SW 1271 (cell line): Measurements from ENCODE around the gene FRMD4A.

ENCODE experiments used
- DNase-seq, 2 experiments: peaks; one replicate each; lab custom pipeline; 2025; lab: John Stamatoyannopoulos, UW

The FRMD4A gene

DNA sequence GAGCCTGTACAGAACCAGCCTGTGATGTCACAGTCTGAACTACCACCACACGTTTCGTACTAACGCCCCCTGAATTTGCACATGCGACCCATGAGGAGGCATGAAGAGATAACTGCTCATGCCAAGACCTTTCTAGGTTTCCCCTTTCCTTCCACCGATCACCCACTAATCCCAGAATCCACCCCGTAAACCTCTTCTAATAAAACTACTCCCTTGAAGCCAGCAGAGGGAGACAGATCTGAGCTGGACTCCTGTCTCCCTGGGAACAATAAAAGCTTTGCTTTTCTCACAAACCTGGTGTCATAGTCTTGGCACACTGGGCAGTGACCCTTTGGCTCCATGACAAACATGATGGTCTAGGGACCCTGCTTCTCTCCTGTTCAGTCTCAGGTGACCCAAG is 144.5 kb downstream of the FRMD4A start:
- no peak for DNase-seq

GRCh38 chr10:14185316-14186045 is 145.2 kb downstream of the FRMD4A start:
- DNase-seq: no peak

DNA sequence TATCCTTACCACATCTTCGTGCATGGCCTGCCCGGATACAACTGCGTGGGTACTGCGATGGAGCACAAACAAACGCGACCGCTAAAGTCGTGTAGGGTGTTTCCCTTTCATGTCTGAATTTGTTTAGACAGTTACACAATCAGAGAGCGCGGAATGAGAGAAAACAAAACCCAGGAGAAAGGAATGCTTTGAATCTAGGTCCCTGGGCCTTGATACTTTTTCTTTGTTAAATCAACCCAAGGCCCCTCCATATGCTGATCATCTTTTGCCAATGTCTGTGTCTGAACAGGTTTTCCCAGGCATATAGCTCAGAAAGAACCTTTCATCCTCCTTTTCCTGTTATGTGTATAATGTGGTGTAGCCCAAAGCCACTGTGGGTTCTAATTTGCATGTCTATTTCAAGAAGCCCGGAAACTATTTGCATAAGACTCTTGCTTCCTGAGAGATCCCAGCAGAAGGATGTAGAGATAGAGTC is 145.8 kb downstream of the FRMD4A start:
- no peak for DNase-seq

DNA sequence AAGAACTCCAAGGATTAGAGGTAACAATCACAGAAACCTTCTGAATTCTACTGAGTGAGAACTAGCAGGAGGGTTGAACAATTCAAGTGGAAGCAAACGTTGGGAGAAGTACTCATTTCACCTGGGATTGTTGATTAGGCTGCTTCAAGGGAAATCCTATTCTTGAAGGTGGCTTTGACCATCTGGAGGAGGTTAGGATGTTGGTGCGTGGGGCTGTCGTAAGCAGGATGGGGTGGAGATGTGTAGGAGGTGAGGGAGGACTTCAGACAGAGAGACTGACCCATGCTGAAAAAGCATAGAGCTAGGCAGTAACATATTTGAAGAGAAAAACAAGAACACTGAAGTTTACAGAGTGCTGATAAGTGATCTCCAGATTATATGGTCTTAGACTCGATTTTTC is 147.9 kb downstream of the FRMD4A start:
- no peak for DNase-seq

DNA sequence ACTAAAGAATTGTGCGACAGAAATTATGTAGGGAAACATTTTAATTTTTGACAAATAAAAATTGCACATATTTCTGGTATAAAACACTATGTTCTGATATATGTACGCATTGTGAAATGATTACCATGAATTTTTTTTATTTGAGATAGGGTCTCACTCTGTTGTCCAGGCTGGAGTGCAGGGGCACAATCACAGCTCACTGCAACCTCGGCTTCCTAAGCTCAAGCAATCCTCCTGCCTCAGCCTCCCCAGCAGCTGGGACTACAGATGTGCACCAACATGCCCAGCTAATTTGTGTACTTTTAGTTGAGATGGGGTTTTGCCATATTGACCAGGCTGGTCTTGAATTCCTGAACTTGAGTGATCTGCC is 149.2 kb downstream of the FRMD4A start:
- DNase-seq: no peak

DNA sequence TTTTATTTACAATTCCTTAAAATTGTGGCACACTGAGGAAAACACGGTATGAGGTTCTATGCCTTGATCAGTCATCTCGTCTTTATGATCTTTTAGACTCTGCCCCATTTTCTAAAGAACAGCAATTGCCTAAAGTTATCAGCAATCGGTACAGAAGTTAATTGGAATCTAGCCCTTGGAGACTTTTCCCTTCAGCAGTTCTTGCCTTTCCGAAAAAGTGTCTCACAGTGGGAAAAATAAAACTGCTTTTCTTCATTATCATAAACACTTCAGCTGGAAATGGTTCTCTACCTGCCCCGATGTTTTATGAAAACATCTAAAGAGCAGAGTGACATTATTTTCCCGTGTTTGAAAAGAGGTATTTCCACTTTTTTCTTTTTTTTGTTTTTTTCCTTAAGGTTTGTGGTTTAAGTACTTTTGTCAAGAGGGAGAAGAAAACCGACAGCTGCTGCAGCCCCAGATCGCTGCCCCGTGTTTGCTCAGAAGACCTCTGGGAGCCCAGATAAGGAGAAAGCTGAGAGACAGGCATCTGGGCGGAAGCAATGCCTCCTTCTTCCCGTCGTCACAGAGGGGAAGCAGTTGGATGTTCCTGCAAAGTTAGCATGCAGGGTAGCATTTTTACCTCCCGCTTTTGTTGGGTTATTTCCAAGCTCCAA is 149.7 kb downstream of the FRMD4A start:
- no peak for DNase-seq

GRCh38 chr10:14179251-14179650 is 151.5 kb downstream of the FRMD4A start:
- DNase-seq: no peak

- DNase-seq: no peak
Observed at GRCh38 chr10:14173706-14174594, 156.8 kb downstream of the FRMD4A start.

GRCh38 chr10:14173391-14173705 is 157.4 kb downstream of the FRMD4A start:
- DNase-seq: no peak

DNA sequence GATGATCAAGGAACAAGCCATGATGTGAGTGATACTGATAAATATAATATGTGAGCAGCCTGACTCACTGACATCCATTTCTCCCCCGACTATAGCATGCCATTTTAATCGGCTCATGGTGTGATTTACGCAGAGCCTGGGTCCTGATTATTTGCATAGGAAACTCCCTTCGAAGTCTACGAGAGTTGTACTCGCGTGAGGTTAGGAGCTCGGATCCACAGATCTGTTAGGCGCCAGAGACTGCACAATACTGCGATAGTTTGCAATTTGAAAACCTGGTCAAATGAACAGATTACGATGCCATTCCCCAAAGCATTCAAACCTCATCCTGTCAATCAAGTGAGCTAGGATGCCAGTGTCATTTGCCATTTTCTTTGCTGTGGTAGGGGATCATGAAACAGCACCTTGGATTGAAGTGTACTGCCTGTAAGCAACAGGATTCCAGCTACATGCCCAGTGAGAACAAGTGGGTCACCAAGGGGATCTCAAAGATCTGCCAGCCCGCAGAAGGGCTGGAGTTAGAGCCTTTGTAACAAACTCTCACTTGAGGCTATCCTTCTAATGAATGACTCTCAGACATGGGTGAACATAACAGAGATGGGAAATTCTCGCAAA is 158.3 kb downstream of the FRMD4A start:
- no peak for DNase-seq

DNA sequence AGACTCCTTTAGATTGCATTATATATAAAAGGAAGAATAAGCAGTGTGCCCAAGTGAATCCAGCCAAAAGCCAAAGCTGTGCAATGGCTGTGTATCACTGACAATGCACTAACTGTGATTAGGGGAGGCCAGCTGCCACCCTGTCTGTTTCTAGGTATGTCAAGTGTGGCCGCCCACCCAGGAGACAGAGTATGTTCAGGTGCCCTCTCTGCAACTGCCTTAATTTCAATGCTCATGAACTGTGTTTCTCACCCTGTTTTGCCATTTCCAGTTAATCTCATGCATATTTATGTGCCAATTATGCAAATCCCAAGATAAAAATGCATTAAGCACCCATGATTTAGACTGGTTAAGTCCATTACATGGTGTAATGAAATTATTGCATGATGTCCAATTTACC is 159.4 kb downstream of the FRMD4A start:
- DNase-seq: no peak

DNA sequence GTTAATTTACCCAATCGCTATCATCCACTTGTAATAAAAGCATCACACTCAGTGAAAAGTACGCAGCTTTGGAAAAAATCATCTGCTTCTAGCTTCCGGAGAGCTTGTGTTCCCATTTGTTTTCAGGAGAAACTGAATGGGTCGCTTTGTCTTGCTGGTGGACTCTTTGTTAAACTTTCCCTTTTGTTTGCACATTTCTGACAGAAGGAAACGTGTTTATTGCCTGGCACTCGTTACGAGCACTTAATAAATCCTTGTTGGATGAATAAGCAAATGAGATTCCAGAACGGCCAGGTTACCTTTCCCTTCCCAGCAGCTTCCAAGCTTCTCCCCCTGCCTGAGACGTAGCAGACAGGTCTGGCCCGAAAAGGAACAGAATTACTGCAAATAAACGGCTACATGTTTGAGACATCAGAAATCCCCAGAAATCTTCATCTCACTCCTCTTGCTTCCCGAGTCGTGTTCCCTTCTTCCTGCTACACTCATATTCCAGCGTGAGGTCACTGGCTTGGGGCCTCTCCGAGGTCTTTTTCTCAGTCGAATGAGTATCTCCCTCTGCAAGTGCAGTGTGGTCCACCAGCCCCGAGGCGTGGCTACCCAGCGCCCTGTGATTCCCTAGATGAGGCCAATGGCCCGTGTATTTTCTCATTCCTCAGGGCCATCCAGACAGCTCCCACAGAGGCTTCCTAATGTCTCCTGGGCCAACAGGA is 167.2 kb downstream of the FRMD4A start:
- no peak for DNase-seq

- DNase-seq: no peak
Observed at GRCh38 chr10:14162629-14163344, 167.9 kb downstream of the FRMD4A start.

- no peak for DNase-seq
Observed at GRCh38 chr10:14162061-14162460, 168.7 kb downstream of the FRMD4A start.

GRCh38 chr10:14160299-14160698 is 170.4 kb downstream of the FRMD4A start:
- DNase-seq: no peak

- DNase-seq: no peak
Observed at GRCh38 chr10:14158575-14158974, 172.1 kb downstream of the FRMD4A start.

DNA sequence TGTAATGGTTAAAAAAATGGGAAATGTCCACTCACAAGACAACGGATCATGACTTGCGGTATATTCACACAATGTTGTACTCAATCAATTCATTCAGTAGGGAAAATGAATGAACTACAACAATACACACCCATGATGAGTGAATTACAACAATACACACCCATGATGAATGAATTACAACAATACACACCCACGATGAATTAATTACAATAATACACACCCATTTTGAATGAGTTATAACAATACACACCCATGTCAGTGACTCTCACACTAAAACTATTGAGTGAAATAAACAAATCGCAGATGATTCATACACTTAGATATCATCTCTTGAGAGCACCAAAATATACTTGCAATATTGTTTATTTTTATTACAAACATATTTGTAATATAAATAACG is 174.6 kb downstream of the FRMD4A start:
- DNase-seq: no peak

GRCh38 chr10:14153570-14154055 is 177.1 kb downstream of the FRMD4A start:
- DNase-seq: no peak

DNA sequence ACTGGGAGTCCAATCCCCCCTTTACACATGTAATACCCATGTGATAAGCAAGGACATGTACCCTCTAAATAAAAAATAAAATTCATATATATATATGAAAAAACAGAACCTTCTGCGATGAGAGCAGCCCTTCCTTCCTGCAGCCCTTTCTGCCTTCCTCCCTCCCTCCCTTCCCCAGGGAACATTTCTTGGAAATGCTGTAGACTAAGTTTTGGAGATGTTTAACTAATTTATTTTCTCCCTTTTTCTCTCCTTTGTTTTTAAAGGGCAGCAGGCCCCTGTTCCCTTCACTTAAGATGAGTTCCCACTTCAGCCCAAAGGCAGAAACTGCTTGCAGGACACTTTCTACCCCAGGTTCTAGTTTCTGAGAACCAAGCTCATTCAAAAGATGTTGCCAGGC is 179.2 kb downstream of the FRMD4A start:
- DNase-seq: no peak

DNA sequence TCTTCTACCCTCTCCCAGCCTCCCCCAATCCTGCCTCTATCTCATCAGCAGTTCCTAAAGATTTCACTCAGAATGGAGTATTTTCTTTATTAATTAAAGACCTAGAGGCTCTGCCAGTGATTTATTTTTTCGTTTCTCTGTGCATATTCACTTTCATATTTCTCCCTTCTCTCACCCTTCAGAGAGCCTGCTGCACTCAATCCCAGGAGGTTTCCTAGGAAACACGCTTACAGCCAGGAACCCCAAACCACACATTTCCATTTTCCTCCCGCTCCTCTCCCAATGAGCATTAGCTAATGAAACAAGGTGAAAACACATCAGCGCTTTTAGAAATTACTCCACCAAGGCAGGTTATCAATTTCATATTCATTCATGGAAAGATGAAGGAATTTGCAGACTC is 180.2 kb downstream of the FRMD4A start:
- DNase-seq: no peak

- no peak for DNase-seq
Observed at GRCh38 chr10:14146501-14146900, 184.2 kb downstream of the FRMD4A start.
